ENCODE data around the gene AFAP1. TPM values are rescaled to one million over a fixed set of nuclear protein-coding genes. Genes with fewer than 3 reads are reported as not detected.
A peak's percentile ranks its signal among the peaks of the same experiment; 100 is the strongest.

The AFAP1 gene
- total RNA-seq, 1 experiment from 2014 or later, result 11.3 TPM

DNA sequence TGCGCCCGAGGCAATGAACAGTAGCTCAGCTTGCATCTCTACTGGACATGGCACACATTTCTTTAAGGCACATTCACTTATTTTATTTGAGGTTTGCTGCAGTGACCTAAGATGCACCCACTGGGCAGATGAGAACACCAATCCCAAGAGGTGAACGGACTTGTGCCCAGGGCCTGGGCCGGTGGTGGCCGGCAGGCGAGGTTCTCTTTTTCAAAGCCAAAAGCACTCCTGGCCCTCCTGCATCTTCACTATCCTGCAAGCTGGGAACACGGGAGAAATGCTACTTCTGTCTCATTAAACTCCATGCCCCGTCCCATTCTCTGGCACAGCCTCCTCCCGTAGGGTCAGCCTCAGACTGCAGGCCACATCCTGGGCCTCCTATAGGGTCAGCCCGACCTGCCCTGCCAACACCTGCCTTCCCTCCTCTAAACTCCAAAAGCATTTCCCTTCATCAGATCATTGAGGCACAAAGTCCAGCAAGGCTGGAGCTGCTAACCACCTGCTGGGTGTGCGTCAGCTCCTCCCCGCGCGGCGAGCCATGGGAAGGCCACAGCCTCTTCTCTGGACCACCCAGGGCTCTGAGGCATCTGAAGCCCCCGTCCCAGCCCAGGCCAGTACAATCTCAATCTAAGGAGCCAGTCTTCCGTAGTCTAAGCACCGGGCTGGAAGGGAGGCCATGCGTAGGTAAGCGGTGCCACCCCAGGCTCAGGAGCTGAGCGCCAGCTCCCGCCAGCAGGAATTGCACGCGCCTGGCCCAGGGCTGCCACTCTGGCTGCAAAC is 166.1 kb downstream of the AFAP1 start:
- DNase-seq, result peak; percentile 28
- H3K36me3 ChIP-seq (replicated peaks; ENCODE audit: control insufficient read depth, insufficient read depth, low read length), result peaks cover 5% of the 10 kb centered on the region

DNA sequence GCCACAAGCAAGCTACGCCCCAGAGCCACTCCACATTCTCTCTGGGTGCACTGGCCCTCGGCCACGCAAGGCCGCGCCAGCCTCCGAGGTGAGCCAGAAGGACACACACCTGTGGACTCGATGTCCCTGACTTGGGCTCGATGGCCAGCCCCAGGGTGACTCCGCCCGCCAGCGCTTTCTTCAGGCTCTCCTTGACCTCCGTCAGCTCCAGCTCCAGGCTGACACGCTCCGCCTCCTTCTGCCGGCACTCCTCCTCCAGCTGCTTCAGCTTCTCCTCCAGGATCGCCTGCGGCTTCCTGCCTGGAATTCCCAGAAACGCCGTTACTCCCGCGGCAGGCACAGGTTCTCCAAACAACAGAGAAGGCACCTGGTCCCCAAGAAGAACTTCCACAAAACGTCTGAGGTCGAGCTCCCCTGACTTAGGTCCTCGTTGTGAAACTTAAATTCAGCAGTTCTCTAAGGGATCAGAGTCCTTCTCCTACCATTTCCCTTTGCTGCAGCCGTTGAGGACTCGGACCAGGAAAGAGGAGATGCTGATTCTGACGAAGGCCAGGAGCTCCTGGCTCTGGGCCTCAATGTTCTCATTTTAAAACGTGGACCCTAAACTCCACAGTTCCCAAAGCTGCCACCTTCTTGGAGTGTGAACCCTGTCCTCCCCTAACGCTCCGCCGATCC is 166.8 kb downstream of the AFAP1 start:
- Histone ChIP-seq H3K27me3 (ENCODE audit: control insufficient read depth, insufficient read depth, low read length) (no peaks in the 10 kb centered on the region), H3K36me3 (replicated peaks; ENCODE audit: control insufficient read depth, insufficient read depth, low read length) (peaks cover 3% of the 10 kb centered on the region), H3K4me3 (ENCODE audit: insufficient read depth, low read depth, low read length) (no peak overlapping the region)
- peak; percentile 85 for DNase-seq

More for the DNA sequence above, 166.1 kb downstream of the AFAP1 start:
- no peaks in the 10 kb centered on the region for H3K27me3 ChIP-seq (ENCODE audit: control insufficient read depth, insufficient read depth, low read length)
- H3K4me3 ChIP-seq (ENCODE audit: insufficient read depth, low read depth, low read length), result no peak overlapping the region

DNA sequence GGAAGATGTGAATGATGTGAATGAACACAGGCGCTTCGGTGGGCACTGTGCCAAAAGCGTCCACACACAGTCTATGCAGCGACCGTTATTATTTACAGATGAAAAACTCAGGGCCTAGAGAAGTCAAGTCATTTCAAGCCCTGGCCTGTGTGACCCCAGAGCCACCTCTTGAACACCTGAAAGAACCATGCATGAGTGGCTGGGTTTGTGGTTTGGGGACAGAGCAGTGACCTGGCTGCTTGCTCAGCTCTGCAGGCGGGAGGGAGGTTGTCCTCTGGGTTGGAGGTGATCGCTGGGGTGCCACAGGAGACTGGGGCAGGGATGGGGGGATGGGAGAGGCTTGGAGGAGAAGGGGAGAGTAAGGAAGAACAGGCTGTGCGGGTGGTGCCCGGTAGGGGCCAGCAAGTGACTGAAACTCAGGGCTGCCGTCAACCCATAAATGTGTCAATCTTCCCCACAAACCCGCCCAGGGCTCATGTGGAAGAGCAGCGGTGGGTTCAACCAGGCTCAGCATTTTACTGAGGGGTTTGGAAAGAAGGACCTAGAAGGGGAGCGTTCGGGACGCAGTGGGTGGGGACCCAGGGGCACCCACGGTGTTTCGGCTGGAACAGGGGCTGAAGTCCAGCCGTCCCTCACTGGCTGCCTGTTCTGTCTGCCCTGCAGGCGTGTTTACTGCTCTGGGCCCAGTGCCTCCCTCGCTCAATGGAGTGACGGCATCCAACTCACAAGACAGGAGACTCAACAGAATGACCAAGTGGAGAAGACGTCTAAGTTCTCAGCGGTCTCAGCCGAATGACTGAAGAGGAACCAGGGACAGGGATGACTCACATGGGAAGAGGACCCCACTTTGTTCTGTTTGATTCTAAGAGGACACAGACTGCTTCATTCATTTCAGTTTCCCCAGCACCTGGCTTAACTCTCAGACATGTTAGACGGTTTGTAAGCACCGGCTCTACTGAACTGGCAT is 167.8 kb downstream of the AFAP1 start:
- H3K27me3 ChIP-seq (ENCODE audit: control insufficient read depth, insufficient read depth, low read length), result no peaks in the 10 kb centered on the region
- H3K4me3 ChIP-seq (ENCODE audit: insufficient read depth, low read depth, low read length), result no peak overlapping the region
- H3K36me3 ChIP-seq (replicated peaks; ENCODE audit: control insufficient read depth, insufficient read depth, low read length), result peaks cover 3% of the 10 kb centered on the region
- peak; percentile 56 for DNase-seq

DNA sequence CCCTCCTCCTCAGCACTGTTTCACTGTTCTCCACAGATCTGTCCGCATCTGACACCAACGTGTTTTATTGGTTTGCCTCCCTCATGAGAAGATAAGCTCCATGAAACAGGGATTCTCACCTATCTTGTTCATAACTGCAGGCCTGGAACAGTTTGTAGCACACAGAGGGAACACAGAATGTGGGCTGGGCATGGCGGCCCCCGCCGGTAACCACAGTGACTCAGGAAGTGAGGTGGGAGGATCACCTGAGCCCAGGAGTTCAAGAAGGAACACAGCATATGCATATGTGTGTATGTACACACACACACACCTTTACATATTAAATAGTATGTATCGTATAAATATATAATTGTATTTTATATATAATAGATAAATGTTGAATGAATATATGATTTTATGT is 168.6 kb downstream of the AFAP1 start:
- Histone ChIP-seq H3K36me3 (replicated peaks; ENCODE audit: control insufficient read depth, insufficient read depth, low read length) (peaks cover 3% of the 10 kb centered on the region), H3K27me3 (ENCODE audit: control insufficient read depth, insufficient read depth, low read length) (no peaks in the 10 kb centered on the region), H3K4me3 (ENCODE audit: insufficient read depth, low read depth, low read length) (no peak overlapping the region)
- no peak for DNase-seq

DNA sequence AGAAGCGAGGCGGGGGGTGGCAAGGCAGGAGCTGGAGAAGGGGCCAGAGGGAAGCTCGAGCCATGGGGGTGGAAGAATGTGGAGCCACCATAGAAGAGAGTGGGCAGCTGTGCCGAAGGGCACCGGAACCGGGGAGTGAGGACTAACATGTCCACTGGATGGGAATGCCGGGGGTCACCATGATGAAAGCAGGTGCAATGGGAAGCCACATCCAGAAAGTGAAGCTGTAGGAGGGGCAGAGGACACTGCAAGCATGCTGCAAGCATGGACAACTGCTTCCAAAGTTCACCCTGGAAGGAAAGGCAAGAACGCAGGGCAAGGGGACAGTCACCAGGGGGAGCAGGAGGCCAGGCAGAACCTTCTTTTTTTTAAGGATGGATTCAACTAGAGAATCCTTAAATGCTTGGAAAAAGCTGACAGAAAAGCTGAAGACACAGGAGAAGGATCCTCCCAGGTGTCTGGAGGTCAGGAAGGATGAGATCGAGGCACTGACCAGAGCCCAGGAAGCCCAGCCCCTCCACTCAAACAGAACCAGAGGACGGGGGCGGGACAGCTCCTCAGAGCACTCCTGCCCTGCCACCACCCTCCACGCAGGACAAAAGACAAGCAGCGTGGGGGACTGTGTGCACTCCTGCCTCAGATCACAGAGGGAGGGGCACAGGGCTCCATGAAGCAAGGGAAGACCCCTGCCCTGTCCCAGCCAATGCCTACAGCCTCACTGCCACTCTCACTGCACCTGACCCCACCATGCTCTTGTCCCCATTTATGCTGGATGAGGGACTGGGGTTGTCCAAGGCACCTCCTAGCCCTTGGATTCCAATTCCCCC is 169.2 kb downstream of the AFAP1 start:
- peak; percentile 86 for DNase-seq
- Histone ChIP-seq H3K36me3 (replicated peaks; ENCODE audit: control insufficient read depth, insufficient read depth, low read length) (peaks cover 3% of the 10 kb centered on the region), H3K4me3 (ENCODE audit: insufficient read depth, low read depth, low read length) (no peak overlapping the region), H3K27me3 (ENCODE audit: control insufficient read depth, insufficient read depth, low read length) (no peaks in the 10 kb centered on the region)

DNA sequence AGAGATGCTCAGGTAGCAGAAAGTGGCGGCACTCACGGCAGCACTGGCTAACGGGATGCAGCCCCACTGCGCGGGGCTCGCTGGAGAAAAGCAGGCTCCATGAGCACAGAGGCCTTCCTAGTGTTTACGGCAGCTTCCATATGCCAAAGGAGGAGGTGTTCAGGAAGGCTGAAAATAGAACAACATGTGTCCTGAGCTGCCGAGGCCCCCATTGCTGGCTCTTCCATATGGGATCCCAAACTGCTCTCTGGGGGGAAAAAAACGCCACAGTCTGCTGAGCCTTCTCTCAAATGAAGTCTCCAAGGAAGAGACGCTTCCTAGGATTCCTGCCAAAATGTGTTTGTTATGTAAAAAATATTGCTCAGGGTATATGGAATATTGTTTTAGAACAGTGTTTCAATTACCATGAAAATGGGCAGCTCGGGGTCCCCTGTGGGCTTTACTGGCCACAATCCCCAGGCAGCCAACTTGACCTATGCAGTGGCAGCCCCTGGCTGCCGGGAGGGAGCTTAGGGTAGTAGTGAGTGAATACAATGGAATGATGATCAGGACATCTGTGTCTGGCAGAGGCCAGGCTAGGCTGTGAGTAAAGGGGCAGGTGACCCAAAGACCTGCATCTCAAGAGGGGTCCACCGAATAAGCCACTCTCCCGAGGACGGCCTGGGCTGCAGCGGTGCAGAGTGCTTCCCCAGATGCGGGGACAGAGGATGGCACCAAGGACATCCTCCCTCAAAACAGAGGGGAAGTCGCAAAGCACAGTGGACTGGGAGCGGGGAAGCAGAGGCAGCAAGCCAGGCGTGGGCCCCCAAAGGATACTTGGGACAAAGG is 170.1 kb downstream of the AFAP1 start:
- no peak overlapping the region for H3K4me3 ChIP-seq (ENCODE audit: insufficient read depth, low read depth, low read length)
- no peak for DNase-seq
- H3K27me3 ChIP-seq (ENCODE audit: control insufficient read depth, insufficient read depth, low read length), result no peaks in the 10 kb centered on the region
- peaks cover 3% of the 10 kb centered on the region for H3K36me3 ChIP-seq (replicated peaks; ENCODE audit: control insufficient read depth, insufficient read depth, low read length)

DNA sequence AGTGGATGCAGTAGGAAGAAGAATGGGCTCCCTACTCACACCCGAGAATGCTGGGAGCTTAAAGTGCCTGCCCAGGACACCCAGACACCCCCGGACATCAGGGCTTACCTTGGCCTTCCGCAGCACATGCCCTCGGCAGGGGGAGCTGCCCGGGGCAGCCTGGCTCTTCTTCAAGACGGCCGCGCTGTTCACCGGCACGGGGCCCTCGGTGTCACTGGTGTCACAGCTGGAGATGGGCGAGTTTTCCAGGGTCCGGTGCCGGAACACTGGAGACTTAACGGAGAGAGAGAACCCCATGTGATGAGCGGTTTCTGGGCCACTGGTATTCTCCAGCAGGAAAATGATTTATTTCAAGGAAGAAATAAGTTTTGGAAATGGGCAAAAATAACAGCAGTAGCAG is 170.9 kb downstream of the AFAP1 start:
- DNase-seq, result peak; percentile 39
- no peak overlapping the region for H3K4me3 ChIP-seq (ENCODE audit: insufficient read depth, low read depth, low read length)
- no peaks in the 10 kb centered on the region for H3K27me3 ChIP-seq (ENCODE audit: control insufficient read depth, insufficient read depth, low read length)
- peaks cover 1% of the 10 kb centered on the region for H3K36me3 ChIP-seq (replicated peaks; ENCODE audit: control insufficient read depth, insufficient read depth, low read length)

DNA sequence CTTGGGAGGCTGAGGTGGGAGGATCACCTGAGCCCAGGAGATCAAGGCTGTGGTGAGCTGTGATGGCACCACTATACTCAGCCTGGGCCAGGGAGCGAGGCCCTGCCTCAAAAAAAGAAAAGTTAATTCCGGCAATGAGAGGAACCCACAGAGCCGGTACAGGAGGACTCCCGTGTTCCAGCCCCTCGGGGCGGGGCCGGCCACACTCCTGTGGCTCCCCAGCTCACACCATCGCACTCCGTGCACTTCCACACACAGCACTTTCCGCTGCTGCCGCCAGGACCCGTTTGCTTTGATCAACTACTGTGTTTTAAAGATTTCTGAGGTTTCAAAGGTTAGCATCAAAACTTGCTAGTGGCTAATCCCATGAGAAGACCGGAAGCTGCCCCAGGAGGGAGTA is 171.7 kb downstream of the AFAP1 start:
- Histone ChIP-seq H3K27me3 (ENCODE audit: control insufficient read depth, insufficient read depth, low read length) (no peaks in the 10 kb centered on the region), H3K4me3 (ENCODE audit: insufficient read depth, low read depth, low read length) (no peak overlapping the region), H3K36me3 (replicated peaks; ENCODE audit: control insufficient read depth, insufficient read depth, low read length) (peaks cover 1% of the 10 kb centered on the region)
- peak; percentile 45 for DNase-seq

DNA sequence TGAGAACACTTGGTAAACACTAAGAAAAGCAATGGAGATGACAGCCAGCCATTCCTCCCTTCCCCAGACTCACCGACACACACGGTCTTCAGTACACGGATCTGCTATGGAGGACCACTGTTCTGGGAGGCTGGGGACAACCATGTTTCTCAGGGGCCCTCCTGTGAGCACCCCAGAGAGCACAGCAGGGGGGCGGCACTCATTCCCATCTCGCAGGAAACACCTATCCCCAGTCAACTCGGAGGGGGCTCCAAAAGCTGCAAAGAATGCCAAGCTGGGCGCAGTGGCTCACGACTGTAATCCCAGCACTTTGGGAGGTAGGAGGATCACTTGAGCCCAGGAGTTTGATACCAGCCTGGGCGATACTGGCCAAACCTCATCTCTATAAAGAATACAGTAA is 172.1 kb downstream of the AFAP1 start:
- no peak for DNase-seq
- H3K36me3 ChIP-seq (replicated peaks; ENCODE audit: control insufficient read depth, insufficient read depth, low read length), result peaks cover 1% of the 10 kb centered on the region
- H3K27me3 ChIP-seq (ENCODE audit: control insufficient read depth, insufficient read depth, low read length), result no peaks in the 10 kb centered on the region
- no peak overlapping the region for H3K4me3 ChIP-seq (ENCODE audit: insufficient read depth, low read depth, low read length)

DNA sequence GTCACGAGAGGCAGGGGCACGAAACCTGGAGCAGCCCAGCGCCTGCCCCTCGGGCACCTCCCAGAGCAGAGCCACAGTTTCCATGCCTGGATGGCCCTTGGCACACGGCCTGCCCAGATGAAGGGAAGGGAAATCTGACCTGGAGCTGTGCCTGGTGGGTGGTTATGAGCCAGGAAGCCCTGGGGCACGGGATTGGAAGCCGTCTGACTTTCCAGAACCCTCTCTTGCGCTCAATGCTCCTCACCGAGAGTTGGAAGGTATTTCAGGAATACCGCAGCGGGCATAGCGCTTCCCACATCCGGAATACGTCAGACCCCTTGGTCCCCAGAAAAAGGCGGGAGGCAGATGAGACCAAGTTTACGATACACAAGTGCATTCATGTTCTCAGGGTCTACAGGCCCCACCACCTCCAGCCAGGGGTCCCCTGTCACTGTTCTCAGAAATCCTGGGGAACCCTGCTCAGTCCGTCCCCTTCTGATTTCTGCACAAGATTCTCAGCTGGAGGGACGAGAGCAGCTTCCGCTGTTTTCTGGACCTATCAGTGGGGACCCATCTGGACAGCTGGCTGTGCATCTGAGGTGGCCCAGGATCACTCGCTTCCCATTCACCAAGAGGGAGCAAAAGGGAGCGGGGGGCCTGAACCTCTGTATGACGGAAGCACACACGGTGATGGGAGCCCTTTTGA is 172.9 kb downstream of the AFAP1 start:
- Histone ChIP-seq H3K27me3 (ENCODE audit: control insufficient read depth, insufficient read depth, low read length) (no peaks in the 10 kb centered on the region), H3K36me3 (replicated peaks; ENCODE audit: control insufficient read depth, insufficient read depth, low read length) (no peaks in the 10 kb centered on the region; the same call in none of the 2 replicates), H3K4me3 (ENCODE audit: insufficient read depth, low read depth, low read length) (no peak overlapping the region)
- DNase-seq, result no peak

DNA sequence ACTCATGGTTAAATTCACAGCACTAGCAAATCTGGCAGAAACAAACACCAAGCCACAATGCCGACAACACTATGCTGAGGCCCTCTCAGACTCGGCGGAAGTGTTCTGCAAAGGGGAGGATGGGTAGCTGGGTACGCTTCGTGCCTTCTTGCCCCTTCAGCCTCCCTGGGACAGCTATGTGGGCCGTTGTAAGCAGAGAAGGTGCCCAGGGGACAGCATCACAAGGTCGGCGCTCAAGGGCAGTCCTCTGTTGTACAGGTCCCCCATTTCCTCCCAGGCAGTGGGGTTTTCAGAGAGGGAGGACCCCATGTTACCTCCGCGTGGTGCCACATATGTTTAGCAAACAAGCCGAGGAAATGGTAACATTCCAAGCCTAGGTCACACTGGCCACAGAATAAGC is 173.6 kb downstream of the AFAP1 start:
- DNase-seq, result no peak
- H3K36me3 ChIP-seq (replicated peaks; ENCODE audit: control insufficient read depth, insufficient read depth, low read length), result no peaks in the 10 kb centered on the region; the same call in none of the 2 replicates
- H3K27me3 ChIP-seq (ENCODE audit: control insufficient read depth, insufficient read depth, low read length), result no peaks in the 10 kb centered on the region
- no peak overlapping the region for H3K4me3 ChIP-seq (ENCODE audit: insufficient read depth, low read depth, low read length)

DNA sequence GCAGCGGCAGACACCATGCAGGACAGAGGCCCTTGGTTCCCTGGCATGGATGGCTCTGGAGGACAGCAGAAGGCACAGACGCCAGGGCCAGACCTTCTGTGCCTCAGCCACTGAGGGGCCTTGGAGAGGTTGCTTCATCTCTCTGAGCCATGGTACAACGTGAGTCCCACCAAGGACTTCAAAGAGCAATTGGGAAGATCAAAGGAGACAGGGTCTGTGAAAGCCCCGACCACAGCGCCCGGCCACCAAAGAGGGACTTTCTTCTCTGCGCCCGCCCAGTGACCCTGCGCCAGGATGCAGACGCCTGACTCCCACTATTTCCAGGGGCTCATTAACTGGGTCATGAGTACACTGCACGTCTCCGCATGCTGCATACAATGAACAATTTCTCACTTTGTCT is 174.0 kb downstream of the AFAP1 start:
- H3K4me3 ChIP-seq (ENCODE audit: insufficient read depth, low read depth, low read length), result no peak overlapping the region
- H3K27me3 ChIP-seq (ENCODE audit: control insufficient read depth, insufficient read depth, low read length), result no peaks in the 10 kb centered on the region
- no peak for DNase-seq
- no peaks in the 10 kb centered on the region; the same call in none of the 2 replicates for H3K36me3 ChIP-seq (replicated peaks; ENCODE audit: control insufficient read depth, insufficient read depth, low read length)

DNA sequence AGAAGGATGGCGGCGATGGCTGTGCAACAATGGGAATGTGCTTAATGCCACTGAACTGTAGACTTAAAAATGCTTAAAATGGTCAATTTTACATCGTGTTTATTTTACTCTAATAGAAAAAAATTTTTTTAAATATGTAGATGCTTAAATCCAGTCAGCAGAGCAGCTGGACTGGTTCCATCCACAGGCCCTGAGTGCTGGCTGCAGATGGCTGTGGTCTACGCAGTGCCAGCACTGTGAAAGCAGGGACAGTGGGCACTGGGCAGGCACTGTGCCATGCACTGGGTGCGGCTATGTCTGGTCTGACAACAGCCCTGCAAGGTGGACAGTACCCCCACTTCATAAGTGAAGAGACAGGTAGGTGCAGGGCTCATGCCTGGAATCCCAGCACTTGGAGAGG is 175.2 kb downstream of the AFAP1 start:
- H3K4me3 ChIP-seq (ENCODE audit: insufficient read depth, low read depth, low read length), result no peak overlapping the region
- no peak for DNase-seq
- H3K36me3 ChIP-seq (replicated peaks; ENCODE audit: control insufficient read depth, insufficient read depth, low read length), result no peaks in the 10 kb centered on the region; the same call in none of the 2 replicates

More for the DNA sequence above, 175.2 kb downstream of the AFAP1 start:
- no peaks in the 10 kb centered on the region for H3K27me3 ChIP-seq (ENCODE audit: control insufficient read depth, insufficient read depth, low read length)
